ENCODE data around the gene KCNJ16. TPM values are rescaled to one million over a fixed set of nuclear protein-coding genes. Genes with fewer than 3 reads are reported as not detected.
A peak's percentile ranks its signal among the peaks of the same experiment; 100 is the strongest.

KCNJ16 gene
- total RNA-seq, 1 donor from 2014 or later: 6.9 TPM

DNA sequence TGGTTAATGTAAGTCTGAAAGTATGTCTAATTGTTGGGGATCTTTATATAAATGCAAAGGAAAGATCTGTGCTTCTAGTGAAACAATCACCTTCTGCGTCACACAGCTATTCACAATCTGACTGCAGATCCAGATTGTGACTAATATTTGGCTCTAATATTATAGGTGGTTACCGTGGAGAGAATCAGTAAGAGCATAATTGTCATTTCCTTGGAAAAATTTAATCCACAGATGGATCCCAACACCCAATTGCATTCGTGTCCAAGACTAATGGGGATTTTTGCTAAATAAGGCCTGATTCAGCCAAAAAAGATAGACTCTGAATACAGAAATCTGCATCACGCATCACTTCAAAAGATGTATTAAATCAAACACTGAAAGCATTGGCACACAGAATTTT is 91.6 kb downstream of the KCNJ16 start:
- FAIRE-seq: no peak
- DNase-seq (ENCODE audit: low spot score in 2 of 2): no peak

DNA sequence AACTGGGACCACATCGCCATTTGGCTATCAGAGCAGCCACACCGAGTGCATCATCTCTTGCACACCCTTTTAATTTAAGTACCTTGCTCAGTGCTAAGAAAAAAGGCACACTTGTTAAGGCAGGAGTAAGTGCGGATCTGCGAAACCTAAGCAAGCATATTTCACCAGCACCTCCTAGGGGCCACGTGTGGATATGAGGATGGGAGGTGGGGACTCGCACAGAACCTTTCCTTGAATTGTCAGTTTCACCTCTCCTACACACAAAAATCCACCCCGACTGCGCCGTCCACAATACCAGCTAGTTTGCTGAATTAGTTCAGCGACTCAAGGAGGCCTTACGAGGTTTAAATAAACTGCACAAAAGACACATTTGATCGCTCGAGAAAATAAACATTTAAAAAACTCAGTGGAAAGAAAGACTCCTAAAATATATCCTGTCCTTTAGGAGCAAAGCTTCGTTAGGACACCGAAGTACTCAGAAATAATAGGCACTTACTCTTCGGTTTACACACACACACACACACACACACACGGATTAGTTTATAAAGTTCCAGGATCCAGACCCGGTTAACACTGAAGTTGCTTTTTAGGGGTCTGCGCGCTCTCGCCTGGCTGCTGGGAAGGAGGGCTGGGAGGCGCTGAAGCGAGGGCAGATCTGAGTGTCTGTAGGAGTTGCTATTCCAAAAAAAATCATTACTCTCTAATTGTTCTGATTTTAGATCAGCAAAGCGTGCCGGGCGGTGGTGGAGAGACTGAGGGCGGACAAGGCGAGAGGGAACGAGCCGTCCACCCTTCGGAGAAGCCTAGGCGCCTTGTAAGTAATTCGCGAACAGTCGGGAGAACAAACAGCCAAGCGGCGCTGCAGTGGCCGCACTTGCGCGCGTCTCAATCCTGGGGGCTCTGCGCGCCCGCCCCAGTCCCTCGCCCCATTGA is 93.3 kb downstream of the KCNJ16 start:
- FAIRE-seq (no peak), DNase-seq (ENCODE audit: low spot score in 2 of 2) (peak in 1 of 2 donors; percentile 46)

- FAIRE-seq: no peak
- peak; percentile 81 to 85 for DNase-seq (ENCODE audit: low spot score in 2 of 2)
Observed at GRCh38 chr17:70168977-70169708, 94.1 kb downstream of the KCNJ16 start, which contains the start of gene KCNJ2. Gene KCNJ2, plus strand, starts transcription at chr17:70169532. Its CDS starts 5,508 bp downstream, at chr17:70175040.

DNA sequence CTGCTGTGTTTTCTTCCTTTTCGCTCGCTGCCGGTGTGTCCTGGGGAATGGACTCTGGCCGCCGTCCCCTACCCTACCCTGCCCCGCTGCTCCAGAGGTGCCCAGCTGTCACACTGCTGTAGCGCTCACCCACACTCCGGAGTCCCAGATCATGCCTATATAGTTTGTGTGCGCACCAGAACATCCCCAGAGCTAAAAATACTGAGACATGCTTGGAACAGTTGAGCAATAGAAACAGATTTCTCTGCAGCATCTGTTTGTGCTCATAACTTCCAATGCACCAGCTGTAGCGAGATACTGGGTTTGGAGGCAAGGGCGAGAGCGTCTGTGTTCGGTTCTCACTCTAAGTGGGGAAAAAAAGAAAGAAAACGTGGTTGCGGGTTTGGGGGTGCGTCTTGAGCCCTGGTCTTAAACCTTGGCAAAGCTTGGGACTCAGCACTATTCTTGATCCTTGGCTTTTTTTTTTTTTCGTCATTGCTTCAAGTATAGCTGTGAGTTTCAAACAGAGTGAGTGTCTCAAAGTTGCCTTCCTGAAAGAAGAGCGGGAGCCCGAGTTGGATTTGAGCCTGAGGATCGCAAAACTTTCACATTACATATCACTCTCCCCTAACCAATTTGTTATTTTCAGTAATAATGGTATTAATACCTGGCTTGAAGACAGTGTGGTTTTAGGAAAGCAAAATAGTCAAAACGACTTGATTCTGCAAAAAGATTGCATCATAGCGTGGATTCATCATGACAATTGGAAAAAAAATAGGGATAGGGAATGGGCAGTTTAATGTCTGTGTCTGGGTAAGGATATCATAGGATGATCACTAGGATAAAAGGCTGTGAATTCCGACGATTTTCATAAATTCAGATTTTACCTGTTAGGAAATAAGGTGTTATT is 94.9 kb downstream of the KCNJ16 start:
- no peak for FAIRE-seq
- DNase-seq (ENCODE audit: low spot score in 2 of 2): no peak

- DNase-seq (ENCODE audit: low spot score in 2 of 2) (no peak), FAIRE-seq (no peak)
Observed at GRCh38 chr17:70171159-70171558, 96.1 kb downstream of the KCNJ16 start.

DNA sequence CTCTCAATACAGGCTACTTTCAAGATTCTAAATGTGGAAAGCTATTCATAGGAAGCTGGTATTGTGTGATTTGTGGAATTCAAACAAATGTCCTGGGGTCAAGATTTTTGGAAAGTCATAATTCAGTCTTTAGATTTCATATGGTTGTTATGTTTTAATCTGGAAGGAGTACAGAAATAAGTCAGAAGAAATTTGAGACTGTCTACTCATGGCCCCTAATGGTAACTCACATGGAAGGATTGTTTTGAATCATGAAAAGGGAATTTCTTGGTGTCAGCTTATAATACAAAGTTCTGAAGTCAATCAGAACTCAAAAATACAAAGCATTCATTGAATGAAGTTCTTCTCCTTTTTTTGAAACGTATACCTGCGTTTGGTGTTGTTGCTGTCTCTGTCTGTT is 97.4 kb downstream of the KCNJ16 start:
- FAIRE-seq (no peak), DNase-seq (ENCODE audit: low spot score in 2 of 2) (no peak)

- DNase-seq (ENCODE audit: low spot score in 2 of 2): no peak
- FAIRE-seq: no peak
Observed at GRCh38 chr17:70172923-70173322, 97.9 kb downstream of the KCNJ16 start.

DNA sequence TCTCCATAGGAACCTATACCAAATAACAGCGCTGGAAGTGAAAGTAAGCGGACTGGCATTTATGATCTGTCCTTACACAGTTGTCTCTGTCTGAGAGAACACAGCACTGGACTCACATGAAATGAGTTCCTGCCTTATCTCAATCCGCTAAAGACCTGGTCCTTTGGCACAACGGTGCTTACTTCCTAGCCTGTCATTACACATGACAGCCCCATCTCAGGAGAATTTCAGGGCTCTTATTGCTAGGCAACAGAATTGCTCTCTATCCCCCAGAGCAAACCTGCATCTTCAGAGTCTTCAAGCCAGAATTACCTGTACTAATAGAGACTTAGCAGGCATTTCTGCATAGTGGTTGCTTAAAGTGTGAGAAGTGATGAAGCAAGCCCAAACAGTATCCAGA is 98.7 kb downstream of the KCNJ16 start:
- DNase-seq (ENCODE audit: low spot score in 2 of 2): no peak
- FAIRE-seq: no peak

DNA sequence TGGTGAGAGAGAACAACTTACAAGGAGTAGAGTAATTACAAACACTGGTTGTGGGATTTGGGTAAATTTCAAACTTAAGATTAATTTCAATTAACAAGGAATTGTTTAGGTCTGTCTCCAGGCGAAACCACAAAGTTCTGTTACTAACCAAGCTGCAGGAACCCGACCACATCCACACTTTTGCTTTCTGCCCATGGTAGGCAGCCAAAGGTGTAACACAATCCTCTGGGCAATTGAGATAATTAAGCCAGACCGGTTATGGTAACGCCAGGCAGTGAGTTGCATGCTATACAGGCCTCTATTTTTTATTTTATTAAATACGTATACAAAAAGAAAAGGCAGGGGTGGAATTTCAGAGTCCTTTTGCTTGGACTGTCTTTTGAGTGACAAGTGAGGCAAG is 106.4 kb downstream of the KCNJ16 start:
- no peak for FAIRE-seq
- no peak for DNase-seq (ENCODE audit: low spot score in 2 of 2)

DNA sequence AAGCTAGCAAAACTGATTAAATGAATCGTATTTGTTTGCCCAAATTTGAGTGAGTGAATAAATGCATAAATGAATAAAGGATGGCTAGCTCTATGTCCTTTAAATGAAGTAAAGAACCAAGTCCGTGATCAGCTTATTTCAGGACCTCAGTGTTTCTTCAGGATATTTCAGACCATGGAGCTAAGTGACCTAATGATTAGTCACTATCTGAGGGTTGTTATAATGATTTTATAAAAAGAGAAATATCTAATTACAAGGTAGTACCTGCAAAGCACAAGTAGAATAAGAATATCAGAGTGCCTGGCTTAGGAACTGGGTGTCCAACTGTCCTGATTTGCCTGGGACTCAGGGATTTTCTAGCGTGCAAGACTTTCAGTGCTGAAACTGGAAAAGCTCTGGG is 106.8 kb downstream of the KCNJ16 start:
- FAIRE-seq: no peak

GRCh38 chr17:70183508-70183907 is 108.5 kb downstream of the KCNJ16 start:
- DNase-seq (ENCODE audit: low spot score in 2 of 2) (no peak), FAIRE-seq (no peak)

More for the DNA sequence above, 106.8 kb downstream of the KCNJ16 start:
- no peak for DNase-seq (ENCODE audit: low spot score in 2 of 2)

GRCh38 chr17:70184207-70184606 is 109.2 kb downstream of the KCNJ16 start:
- DNase-seq (ENCODE audit: low spot score in 2 of 2): no peak
- no peak for FAIRE-seq

- DNase-seq (ENCODE audit: low spot score in 2 of 2) (no peak), FAIRE-seq (no peak)
Observed at GRCh38 chr17:70184770-70185169, 109.7 kb downstream of the KCNJ16 start.

Other genes with a start within 250 kb of the KCNJ16 start
- 13.5 TPM for gene KCNJ2, start 94.3 kb downstream of the KCNJ16 start, total RNA-seq

All from frontal cortex (tissue), 4 donors.